ENCODE data around the gene NME1.

The NME1 gene

GRCh38 chr17:51184124-51184523 lies 30.8 kb downstream of the NME1 start:
- Histone ChIP-seq H3K9me3 (no peaks in the 10 kb centered on the region), H3K27me3 (no peaks in the 10 kb centered on the region), H3K36me3 (peaks cover 23% of the 10 kb centered on the region), H3K4me3 (ENCODE audit: low read depth, low read length) (no peak overlapping the region), H3K4me1 (peaks cover 5% of the 10 kb centered on the region)
- TF ChIP-seq, protein P1, sequence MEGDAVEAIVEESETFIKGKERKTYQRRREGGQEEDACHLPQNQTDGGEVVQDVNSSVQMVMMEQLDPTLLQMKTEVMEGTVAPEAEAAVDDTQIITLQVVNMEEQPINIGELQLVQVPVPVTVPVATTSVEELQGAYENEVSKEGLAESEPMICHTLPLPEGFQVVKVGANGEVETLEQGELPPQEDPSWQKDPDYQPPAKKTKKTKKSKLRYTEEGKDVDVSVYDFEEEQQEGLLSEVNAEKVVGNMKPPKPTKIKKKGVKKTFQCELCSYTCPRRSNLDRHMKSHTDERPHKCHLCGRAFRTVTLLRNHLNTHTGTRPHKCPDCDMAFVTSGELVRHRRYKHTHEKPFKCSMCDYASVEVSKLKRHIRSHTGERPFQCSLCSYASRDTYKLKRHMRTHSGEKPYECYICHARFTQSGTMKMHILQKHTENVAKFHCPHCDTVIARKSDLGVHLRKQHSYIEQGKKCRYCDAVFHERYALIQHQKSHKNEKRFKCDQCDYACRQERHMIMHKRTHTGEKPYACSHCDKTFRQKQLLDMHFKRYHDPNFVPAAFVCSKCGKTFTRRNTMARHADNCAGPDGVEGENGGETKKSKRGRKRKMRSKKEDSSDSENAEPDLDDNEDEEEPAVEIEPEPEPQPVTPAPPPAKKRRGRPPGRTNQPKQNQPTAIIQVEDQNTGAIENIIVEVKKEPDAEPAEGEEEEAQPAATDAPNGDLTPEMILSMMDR (IDR thresholded peaks at IDR 0.05; ENCODE audit: low read depth, low read length): no peak
- no peak for DNase-seq

GRCh38 chr17:51185763-51186332 lies 32.5 kb downstream of the NME1 start:
- no peak for DNase-seq
- H3K36me3 ChIP-seq: peaks cover 30% of the 10 kb centered on the region
- peaks cover 5% of the 10 kb centered on the region for H3K4me1 ChIP-seq
- H3K9me3 ChIP-seq: no peaks in the 10 kb centered on the region
- no peaks in the 10 kb centered on the region for H3K27me3 ChIP-seq
- TF ChIP-seq, protein P1 (IDR thresholded peaks at IDR 0.05; ENCODE audit: low read depth, low read length): no peak
- H3K4me3 ChIP-seq (ENCODE audit: low read depth, low read length): no peak overlapping the region

DNA sequence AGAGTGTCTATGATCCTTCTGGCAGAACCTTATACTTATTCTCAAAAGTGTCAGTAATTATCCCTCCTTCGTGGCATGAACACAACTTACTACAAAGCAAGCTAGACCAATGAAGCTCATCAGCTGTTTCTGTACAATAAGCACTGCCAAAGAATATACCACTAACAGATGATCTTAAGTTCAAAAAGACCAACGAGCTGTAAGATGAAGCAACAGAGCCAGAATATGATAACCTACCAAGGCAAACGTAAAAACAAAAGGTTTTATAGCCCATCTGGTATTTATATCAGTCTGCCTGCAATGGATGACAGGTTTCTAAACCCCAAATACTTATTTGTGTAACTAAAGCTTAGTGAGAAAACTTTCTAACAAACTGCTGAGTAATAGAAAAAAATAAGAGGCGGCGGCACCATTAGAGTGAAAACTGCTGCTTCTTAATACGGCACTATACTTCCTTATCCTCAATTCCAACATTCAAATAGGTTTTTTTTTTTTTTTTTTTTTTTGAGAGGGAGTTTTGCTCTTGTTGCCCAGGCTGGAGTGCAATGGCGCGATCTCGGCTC lies 35.0 kb downstream of the NME1 start:
- TF ChIP-seq, protein P1 (IDR thresholded peaks at IDR 0.05; ENCODE audit: low read depth, low read length): no peak
- Histone ChIP-seq H3K36me3 (peaks cover 40% of the 10 kb centered on the region), H3K9me3 (no peaks in the 10 kb centered on the region)

GRCh38 chr17:51189162-51189561 lies 35.8 kb downstream of the NME1 start:
- peaks cover 5% of the 10 kb centered on the region for H3K4me1 ChIP-seq
- H3K36me3 ChIP-seq: peaks cover 47% of the 10 kb centered on the region
- no peaks in the 10 kb centered on the region for H3K9me3 ChIP-seq
- no peaks in the 10 kb centered on the region for H3K27me3 ChIP-seq
- H3K4me3 ChIP-seq (ENCODE audit: low read depth, low read length): no peak overlapping the region
- TF ChIP-seq, protein P1 (IDR thresholded peaks at IDR 0.05; ENCODE audit: low read depth, low read length): no peak
- no peak for DNase-seq

More for the DNA sequence above, 35.0 kb downstream of the NME1 start:
- no peak for DNase-seq
- no peak overlapping the region for H3K4me3 ChIP-seq (ENCODE audit: low read depth, low read length)
- H3K27me3 ChIP-seq: no peaks in the 10 kb centered on the region
- peaks cover 5% of the 10 kb centered on the region for H3K4me1 ChIP-seq

- Histone ChIP-seq H3K4me3 (ENCODE audit: low read depth, low read length) (no peak overlapping the region), H3K36me3 (peaks cover 48% of the 10 kb centered on the region), H3K4me1 (peaks cover under 1% of the 10 kb centered on the region), H3K27me3 (no peaks in the 10 kb centered on the region), H3K9me3 (no peaks in the 10 kb centered on the region)
- TF ChIP-seq, protein P1 (IDR thresholded peaks at IDR 0.05; ENCODE audit: low read depth, low read length): no peak
- DNase-seq: no peak
Observed at GRCh38 chr17:51189628-51190027, 36.3 kb downstream of the NME1 start.

- no peaks in the 10 kb centered on the region for H3K9me3 ChIP-seq
- H3K27me3 ChIP-seq: no peaks in the 10 kb centered on the region
- H3K4me1 ChIP-seq: no peaks in the 10 kb centered on the region
- DNase-seq: no peak
- H3K36me3 ChIP-seq: peaks cover 54% of the 10 kb centered on the region
- H3K4me3 ChIP-seq (ENCODE audit: low read depth, low read length): no peak overlapping the region
- TF ChIP-seq, protein P1 (IDR thresholded peaks at IDR 0.05; ENCODE audit: low read depth, low read length): no peak
Observed at GRCh38 chr17:51191895-51192294, 38.5 kb downstream of the NME1 start.

Measured in BE2C (cell line).